Measurements from ENCODE around the gene CACHD1. TPM values are rescaled to one million over a fixed set of nuclear protein-coding genes. Genes with fewer than 3 reads are reported as not detected.

Gene CACHD1
- total RNA-seq, 1 donor from 2014 or later: 4.3 TPM

GRCh38 chr1:64495878-64496277 lies 25.9 kb downstream of the CACHD1 start:
- H3K27ac ChIP-seq: no peak overlapping the region
- H3K4me3 ChIP-seq: no peak overlapping the region
- H3K4me1 ChIP-seq: peaks cover 0 to 4% of the 10 kb centered on the region in 2 donors
- intact Hi-C loops (cut with DNase I): loop anchor here (5.0 kb wide), 1 partner anchor 46 kb away; no protein-coding TSS in a partner anchor
- no peak for TF ChIP-seq CTCF (IDR thresholded peaks at IDR 0.05)
- no peaks in the 10 kb centered on the region for H3K36me3 ChIP-seq
- no peaks in the 10 kb centered on the region for H3K27me3 ChIP-seq
- no peak for DNase-seq (ENCODE audit: low spot score in 2 of 2)
- no peaks in the 10 kb centered on the region for H3K9me3 ChIP-seq

GRCh38 chr1:64496606-64497005 lies 26.7 kb downstream of the CACHD1 start:
- intact Hi-C loops (cut with DNase I): loop anchor here (5.0 kb wide), 1 partner anchor 46 kb away; no protein-coding TSS in a partner anchor
- Histone ChIP-seq H3K27ac (no peak overlapping the region), H3K4me3 (no peak overlapping the region), H3K9me3 (no peaks in the 10 kb centered on the region), H3K4me1 (peaks cover 0 to 4% of the 10 kb centered on the region in 2 donors), H3K27me3 (no peaks in the 10 kb centered on the region), H3K36me3 (no peaks in the 10 kb centered on the region)
- DNase-seq (ENCODE audit: low spot score in 2 of 2): no peak
- no peak for TF ChIP-seq CTCF (IDR thresholded peaks at IDR 0.05)

- no peak for TF ChIP-seq CTCF (IDR thresholded peaks at IDR 0.05)
- peaks cover 0 to 4% of the 10 kb centered on the region in 2 donors for H3K4me1 ChIP-seq
- no peak overlapping the region for H3K4me3 ChIP-seq
- H3K36me3 ChIP-seq: no peaks in the 10 kb centered on the region
- intact Hi-C loops (cut with DNase I): loop anchor here (5.0 kb wide), 1 partner anchor 45 kb away; no protein-coding TSS in a partner anchor
- H3K27me3 ChIP-seq: no peaks in the 10 kb centered on the region
- no peak overlapping the region for H3K27ac ChIP-seq
- no peak for DNase-seq (ENCODE audit: low spot score in 2 of 2)
- no peaks in the 10 kb centered on the region for H3K9me3 ChIP-seq
These were observed 27.4 kb downstream of the CACHD1 start for GRCh38 chr1:64497088-64497883.

GRCh38 chr1:64498325-64498724 lies 28.4 kb downstream of the CACHD1 start:
- intact Hi-C loops (cut with DNase I): loop anchor here (5.0 kb wide), 1 partner anchor 44 kb away; no protein-coding TSS in a partner anchor

GRCh38 chr1:64499011-64499410 lies 29.1 kb downstream of the CACHD1 start:
- no peak for DNase-seq (ENCODE audit: low spot score in 2 of 2)
- Histone ChIP-seq H3K4me1 (peaks cover 0 to 4% of the 10 kb centered on the region in 2 donors), H3K27me3 (no peaks in the 10 kb centered on the region), H3K4me3 (no peak overlapping the region), H3K9me3 (no peaks in the 10 kb centered on the region), H3K27ac (no peak overlapping the region), H3K36me3 (no peaks in the 10 kb centered on the region)
- intact Hi-C loops (cut with DNase I): loop anchor here (5.0 kb wide), 1 partner anchor 43 kb away; no protein-coding TSS in a partner anchor
- TF ChIP-seq CTCF (IDR thresholded peaks at IDR 0.05): no peak

More at GRCh38 chr1:64498325-64498724, 28.4 kb downstream of the CACHD1 start:
- H3K9me3 ChIP-seq: no peaks in the 10 kb centered on the region
- DNase-seq (ENCODE audit: low spot score in 2 of 2): no peak
- H3K4me1 ChIP-seq: peaks cover 0 to 4% of the 10 kb centered on the region in 2 donors
- no peaks in the 10 kb centered on the region for H3K36me3 ChIP-seq
- H3K27me3 ChIP-seq: no peaks in the 10 kb centered on the region
- no peak for TF ChIP-seq CTCF (IDR thresholded peaks at IDR 0.05)
- no peak overlapping the region for H3K4me3 ChIP-seq
- H3K27ac ChIP-seq: no peak overlapping the region

Data from ascending aorta (tissue), 2 donors.